ENCODE results near the gene ZNF469.

DNA sequence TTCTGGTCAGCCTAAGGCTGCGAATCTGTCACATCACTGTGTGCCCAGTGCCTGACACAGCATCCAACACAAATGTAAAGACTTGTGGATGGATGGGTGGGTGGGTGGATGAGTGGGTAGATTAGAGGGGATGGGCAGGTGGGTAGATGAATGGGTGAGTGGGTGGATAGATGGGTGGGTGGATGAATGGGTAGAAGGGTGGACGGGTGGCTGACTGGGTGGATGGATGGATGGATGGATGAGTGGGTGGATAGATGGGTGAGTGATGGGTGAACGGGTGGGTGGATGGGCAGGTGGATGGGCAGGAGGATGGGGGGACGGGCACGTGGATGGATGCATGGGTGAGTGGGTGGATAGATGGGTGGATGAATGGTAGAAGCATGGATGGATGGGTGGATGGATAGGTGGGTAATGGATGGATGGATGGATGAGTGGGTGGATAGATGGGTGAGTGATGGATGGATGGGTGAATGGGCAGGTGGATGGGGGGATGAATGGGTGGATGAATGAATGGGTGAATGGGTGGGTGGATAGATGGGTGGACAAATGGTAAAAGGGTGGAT lies 39.2 kb downstream of the ZNF469 start:
- TF ChIP-seq, protein P1, sequence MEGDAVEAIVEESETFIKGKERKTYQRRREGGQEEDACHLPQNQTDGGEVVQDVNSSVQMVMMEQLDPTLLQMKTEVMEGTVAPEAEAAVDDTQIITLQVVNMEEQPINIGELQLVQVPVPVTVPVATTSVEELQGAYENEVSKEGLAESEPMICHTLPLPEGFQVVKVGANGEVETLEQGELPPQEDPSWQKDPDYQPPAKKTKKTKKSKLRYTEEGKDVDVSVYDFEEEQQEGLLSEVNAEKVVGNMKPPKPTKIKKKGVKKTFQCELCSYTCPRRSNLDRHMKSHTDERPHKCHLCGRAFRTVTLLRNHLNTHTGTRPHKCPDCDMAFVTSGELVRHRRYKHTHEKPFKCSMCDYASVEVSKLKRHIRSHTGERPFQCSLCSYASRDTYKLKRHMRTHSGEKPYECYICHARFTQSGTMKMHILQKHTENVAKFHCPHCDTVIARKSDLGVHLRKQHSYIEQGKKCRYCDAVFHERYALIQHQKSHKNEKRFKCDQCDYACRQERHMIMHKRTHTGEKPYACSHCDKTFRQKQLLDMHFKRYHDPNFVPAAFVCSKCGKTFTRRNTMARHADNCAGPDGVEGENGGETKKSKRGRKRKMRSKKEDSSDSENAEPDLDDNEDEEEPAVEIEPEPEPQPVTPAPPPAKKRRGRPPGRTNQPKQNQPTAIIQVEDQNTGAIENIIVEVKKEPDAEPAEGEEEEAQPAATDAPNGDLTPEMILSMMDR (IDR thresholded peaks at IDR 0.05), result no peak
- TF ChIP-seq EP300 (IDR thresholded peaks at IDR 0.05) (no peak), POLR2A (IDR thresholded peaks at IDR 0.05) (no peak)

Measured in upper lobe of left lung (tissue), 4 donors.